ENCODE results near the gene RBBP8NL. TPM values are rescaled to one million over a fixed set of nuclear protein-coding genes. Genes with fewer than 3 reads are reported as not detected.
"Not testable (repeated sequence)": the region's sequence is repeated elsewhere in the genome, so short reads cannot be mapped to it uniquely, and the experiment has no call there.

RBBP8NL gene
- total RNA-seq, 1 donor from 2014 or later, result 0.10 TPM

DNA sequence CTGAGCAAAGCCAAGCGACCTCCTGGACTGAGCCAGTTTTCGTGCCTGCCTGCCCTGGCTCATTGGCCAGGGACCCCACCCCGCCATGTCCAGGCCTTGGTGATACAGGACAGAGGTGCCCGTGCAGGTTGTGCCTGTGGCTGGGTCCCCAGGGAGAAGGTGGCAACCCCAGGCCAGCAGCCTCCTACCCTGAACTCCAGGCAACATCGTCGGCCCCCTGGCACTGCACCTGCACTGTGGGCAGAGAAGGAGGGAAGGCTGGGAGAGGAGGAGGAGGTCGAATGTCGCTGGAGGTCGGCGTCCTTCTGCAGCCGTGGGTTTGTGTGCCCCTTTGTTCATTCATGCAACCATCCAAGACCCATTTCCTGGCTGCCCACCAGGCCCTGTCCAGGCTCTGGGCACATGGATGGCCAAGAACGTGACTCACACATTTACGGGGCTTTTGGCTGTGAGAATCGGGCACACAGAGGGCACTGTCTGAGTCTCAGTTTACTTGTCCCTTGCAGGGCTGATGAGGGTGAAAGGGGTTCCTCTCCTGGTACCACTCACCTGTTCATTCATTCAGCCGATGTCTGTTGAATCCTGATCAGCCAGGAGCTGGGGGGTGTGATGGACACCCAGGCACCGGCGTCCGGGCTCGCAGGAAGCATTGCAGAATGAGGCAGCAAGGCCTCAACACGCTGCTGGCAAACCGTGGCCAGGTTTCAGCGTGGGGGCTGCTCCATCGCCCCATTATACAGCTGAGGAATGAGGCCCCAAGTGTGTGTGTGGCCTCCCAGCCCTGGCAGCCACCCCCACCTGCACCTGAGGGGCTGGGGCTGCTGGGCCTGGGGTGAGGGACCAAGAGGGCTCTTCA is 2.3 kb upstream of the RBBP8NL start:
- peaks cover 2% of the 10 kb centered on the region for H3K4me1 Mint-ChIP-seq (ENCODE audit: unreplicated experiment)
- no peak overlapping the region for H3K4me3 Mint-ChIP-seq (ENCODE audit: unreplicated experiment)
- no peak for DNase-seq (ENCODE audit: low spot score)
- no peaks in the 10 kb centered on the region for H3K9me3 Mint-ChIP-seq (ENCODE audit: unreplicated experiment)
- H3K27me3 Mint-ChIP-seq (ENCODE audit: unreplicated experiment), result peaks cover 13% of the 10 kb centered on the region
- TF ChIP-seq, protein P1, sequence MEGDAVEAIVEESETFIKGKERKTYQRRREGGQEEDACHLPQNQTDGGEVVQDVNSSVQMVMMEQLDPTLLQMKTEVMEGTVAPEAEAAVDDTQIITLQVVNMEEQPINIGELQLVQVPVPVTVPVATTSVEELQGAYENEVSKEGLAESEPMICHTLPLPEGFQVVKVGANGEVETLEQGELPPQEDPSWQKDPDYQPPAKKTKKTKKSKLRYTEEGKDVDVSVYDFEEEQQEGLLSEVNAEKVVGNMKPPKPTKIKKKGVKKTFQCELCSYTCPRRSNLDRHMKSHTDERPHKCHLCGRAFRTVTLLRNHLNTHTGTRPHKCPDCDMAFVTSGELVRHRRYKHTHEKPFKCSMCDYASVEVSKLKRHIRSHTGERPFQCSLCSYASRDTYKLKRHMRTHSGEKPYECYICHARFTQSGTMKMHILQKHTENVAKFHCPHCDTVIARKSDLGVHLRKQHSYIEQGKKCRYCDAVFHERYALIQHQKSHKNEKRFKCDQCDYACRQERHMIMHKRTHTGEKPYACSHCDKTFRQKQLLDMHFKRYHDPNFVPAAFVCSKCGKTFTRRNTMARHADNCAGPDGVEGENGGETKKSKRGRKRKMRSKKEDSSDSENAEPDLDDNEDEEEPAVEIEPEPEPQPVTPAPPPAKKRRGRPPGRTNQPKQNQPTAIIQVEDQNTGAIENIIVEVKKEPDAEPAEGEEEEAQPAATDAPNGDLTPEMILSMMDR (IDR thresholded peaks at IDR 0.05; ENCODE audit: unreplicated experiment), result no peak
- no peak overlapping the region for H3K27ac Mint-ChIP-seq (ENCODE audit: unreplicated experiment)
- no peaks in the 10 kb centered on the region for H3K36me3 Mint-ChIP-seq (ENCODE audit: low read depth, unreplicated experiment)

DNA sequence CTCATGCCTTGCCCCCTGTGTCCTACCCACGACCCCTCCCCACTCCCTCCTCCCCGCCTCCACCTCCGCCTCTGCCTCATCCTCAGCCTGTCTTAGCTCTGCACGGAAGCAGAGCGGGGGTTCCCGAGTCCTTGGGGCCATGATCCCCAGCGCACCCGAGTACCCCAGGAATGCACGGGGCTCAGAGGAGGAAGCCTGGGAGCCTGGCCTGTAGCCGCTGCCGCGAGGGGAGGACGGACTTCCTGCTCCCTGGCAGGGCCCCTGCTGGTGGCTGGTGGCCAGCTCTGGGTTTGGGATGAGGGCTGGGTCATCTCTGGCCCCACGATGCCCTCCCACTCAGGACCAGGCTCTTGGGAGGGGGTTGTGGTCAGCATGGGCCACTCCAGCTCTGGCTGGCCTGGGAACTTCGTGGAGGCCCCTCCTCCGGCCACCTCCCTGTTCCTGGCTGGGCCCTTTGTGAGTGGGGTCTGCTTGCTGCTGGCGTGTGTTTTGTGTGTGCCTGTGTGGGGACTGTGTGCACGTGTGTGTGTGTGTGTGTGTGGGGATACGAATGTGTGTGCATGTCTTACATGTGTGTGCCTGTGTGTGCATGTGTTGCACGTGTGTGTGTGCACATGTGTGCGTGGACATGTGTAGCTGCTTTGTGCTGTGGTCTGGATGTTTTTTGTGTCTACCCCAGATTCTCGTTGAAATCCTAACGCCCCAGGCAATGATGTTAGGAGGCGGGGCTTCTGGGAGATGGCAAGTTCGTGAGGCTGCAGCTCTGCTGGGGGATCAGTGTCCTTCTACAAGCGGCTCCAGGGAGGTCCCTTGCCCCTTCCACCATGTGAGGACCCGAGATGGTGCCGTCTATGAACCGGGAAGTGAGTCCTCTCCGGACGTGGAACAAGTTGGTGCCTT is 1.3 kb upstream of the RBBP8NL start:
- H3K36me3 Mint-ChIP-seq (ENCODE audit: low read depth, unreplicated experiment), result no peaks in the 10 kb centered on the region
- H3K27ac Mint-ChIP-seq (ENCODE audit: unreplicated experiment), result no peak overlapping the region
- H3K27me3 Mint-ChIP-seq (ENCODE audit: unreplicated experiment), result peaks cover 13% of the 10 kb centered on the region

DNA sequence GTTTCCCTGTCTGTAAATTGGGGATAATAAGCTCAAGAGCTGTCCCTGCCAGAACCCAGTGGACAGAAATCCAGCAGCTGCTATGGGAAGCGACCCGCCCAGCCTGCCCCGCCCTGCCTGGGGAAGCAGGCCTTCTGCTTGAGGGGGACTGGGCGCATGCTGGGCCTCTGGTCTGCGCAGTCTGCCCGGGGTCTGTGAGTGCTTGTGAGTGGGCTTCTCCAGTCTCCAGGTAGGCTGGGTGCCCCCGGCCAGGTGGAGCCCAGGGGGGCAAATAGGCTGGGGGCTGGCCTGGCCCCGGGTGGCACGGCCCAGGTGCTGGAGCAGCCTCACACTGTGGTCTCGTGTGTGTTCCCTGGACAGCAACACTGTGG is 648 bp upstream of the RBBP8NL start:
- H3K27me3 Mint-ChIP-seq (ENCODE audit: unreplicated experiment), result peaks cover 13% of the 10 kb centered on the region
- TF ChIP-seq, protein P1 (IDR thresholded peaks at IDR 0.05; ENCODE audit: unreplicated experiment), result no peak

More for the DNA sequence above, 1.3 kb upstream of the RBBP8NL start:
- Mint-ChIP-seq H3K4me3 (ENCODE audit: unreplicated experiment) (no peak overlapping the region), H3K4me1 (ENCODE audit: unreplicated experiment) (peaks cover 2% of the 10 kb centered on the region), H3K9me3 (ENCODE audit: unreplicated experiment) (no peaks in the 10 kb centered on the region)
- TF ChIP-seq, protein P1 (IDR thresholded peaks at IDR 0.05; ENCODE audit: unreplicated experiment), result no peak
- no peak for DNase-seq (ENCODE audit: low spot score)

DNA sequence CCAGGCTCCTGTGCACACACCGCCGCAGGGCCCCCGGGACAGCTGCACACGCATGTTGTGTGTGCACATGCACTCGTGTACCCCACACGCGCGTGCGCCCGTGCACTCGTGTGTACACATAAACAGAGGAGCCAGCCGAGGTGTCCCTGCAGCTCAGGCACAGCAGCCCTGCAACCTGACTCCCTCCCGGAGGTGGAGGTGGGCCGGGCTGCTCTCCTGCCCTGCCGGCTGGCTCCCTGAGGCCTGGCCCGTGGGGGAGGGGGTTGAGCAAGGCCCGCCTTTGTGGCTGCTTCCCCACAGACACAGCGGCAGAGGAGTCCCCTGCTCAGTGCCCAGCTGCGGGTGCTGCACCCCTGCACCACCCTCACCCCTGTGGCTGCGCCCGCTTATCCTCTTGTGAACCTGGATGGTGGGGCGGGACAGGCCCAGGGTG is 624 bp downstream of the RBBP8NL start:
- Mint-ChIP-seq H3K9me3 (ENCODE audit: unreplicated experiment) (no peaks in the 10 kb centered on the region), H3K27me3 (ENCODE audit: unreplicated experiment) (peaks cover 14% of the 10 kb centered on the region), H3K27ac (ENCODE audit: unreplicated experiment) (no peak overlapping the region), H3K4me3 (ENCODE audit: unreplicated experiment) (no peak overlapping the region), H3K36me3 (ENCODE audit: low read depth, unreplicated experiment) (no peaks in the 10 kb centered on the region), H3K4me1 (ENCODE audit: unreplicated experiment) (peaks cover 2% of the 10 kb centered on the region)
- DNase-seq (ENCODE audit: low spot score), result no peak
- TF ChIP-seq, protein P1 (IDR thresholded peaks at IDR 0.05; ENCODE audit: unreplicated experiment), result no peak

More for the DNA sequence above, 648 bp upstream of the RBBP8NL start:
- Mint-ChIP-seq H3K9me3 (ENCODE audit: unreplicated experiment) (no peaks in the 10 kb centered on the region), H3K4me3 (ENCODE audit: unreplicated experiment) (no peak overlapping the region), H3K4me1 (ENCODE audit: unreplicated experiment) (peaks cover 2% of the 10 kb centered on the region), H3K36me3 (ENCODE audit: low read depth, unreplicated experiment) (no peaks in the 10 kb centered on the region), H3K27ac (ENCODE audit: unreplicated experiment) (no peak overlapping the region)
- DNase-seq (ENCODE audit: low spot score), result no peak

DNA sequence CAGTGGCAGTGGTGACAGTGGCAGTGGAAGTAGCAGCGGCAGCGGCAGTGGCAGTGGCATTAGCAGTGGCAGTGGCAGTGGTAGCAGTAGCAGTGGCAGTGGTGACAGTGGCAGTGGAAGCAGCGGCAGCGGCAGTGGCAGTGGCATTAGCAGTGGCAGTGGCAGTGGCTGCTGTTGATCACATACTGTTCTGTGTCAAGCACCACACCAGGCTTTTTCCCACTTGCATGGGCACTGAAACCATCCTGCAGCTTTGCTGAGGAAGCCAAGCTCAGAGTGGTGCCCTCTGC is 1.3 kb downstream of the RBBP8NL start:
- not testable (repeated sequence) for H3K4me3 Mint-ChIP-seq (ENCODE audit: unreplicated experiment); H3K4me1 Mint-ChIP-seq (ENCODE audit: unreplicated experiment)

More for the DNA sequence above, 1.3 kb downstream of the RBBP8NL start:
- not testable (repeated sequence) for H3K9me3 Mint-ChIP-seq (ENCODE audit: unreplicated experiment); H3K27ac Mint-ChIP-seq (ENCODE audit: unreplicated experiment); H3K36me3 Mint-ChIP-seq (ENCODE audit: low read depth, unreplicated experiment); DNase-seq (ENCODE audit: low spot score)
- peaks cover 17% of the 10 kb centered on the region for H3K27me3 Mint-ChIP-seq (ENCODE audit: unreplicated experiment)

Measured in endothelial cell (in vitro differentiated cells).